Right cardiac atrium (tissue), 5 donors: ENCODE data around the gene PIK3CD. TPM values are rescaled to one million over a fixed set of nuclear protein-coding genes. Genes with fewer than 3 reads are reported as not detected.

Experiments used
- ATAC-seq, 2 donors: fragments of 200-7000 bp; cut with Tn5 transposase; one replicate each; pipeline versions ENCODE4 v1.8.0 to v1.9.1; 2020; ENCODE audit warnings: moderate library complexity in 2 of 2, mild to moderate bottlenecking in 1 of 2
- DNase-seq, 3 donors: peaks; one replicate each; pipeline ENCODE4 v3.0.0-alpha.2; 2020
- H3K27ac ChIP-seq: one replicate; pipeline ENCODE4 v1.5.1; 2013; ENCODE audit warnings: mild to moderate bottlenecking, low read length, control low read depth, moderate library complexity
- H3K27me3 ChIP-seq: one replicate; pipeline ENCODE4 v1.6.1; 2013; ENCODE audit not compliant: control insufficient read depth, insufficient read depth
- H3K4me1 ChIP-seq: one replicate; pipeline ENCODE4 v1.6.1; 2013; ENCODE audit warnings: low read length; ENCODE audit not compliant: control insufficient read depth, insufficient read depth
- H3K4me3 ChIP-seq: one replicate; pipeline ENCODE4 v1.5.1; 2013; ENCODE audit warnings: low read length, control low read depth
- H3K9me3 ChIP-seq: one replicate; pipeline ENCODE4 v1.6.1; 2013; ENCODE audit warnings: low read length; ENCODE audit not compliant: control insufficient read depth
- WGBS: extraction: QIAGEN DNeasy Blood & Tissue Kit; methylation state at CpG from one replicate; pipeline ENCODE4 v1.1.7; 2013; 5-methylcytosine and 5-hydroxymethylcytosine counted together
- intact Hi-C, 4 donors: fragments of 100-400 bp; cut with DNase I; formaldehyde crosslinking; loops; one replicate each; pipeline versions ENCODE4 v1.11.0 to v1.14.0; 2022 to 2023
- polyA plus RNA-seq: library from polyadenylated mRNA; stranded (reverse); fragments of 200-250 nt; gene quantifications from one replicate; pipeline ENCODE4 v1.2.3, GENCODE V29; 2013
- total RNA-seq, 4 donors: library from RNA; stranded (reverse); fragmentation: NEBNext Ultra II Directional; extraction: Animal tissue kit (Norgen Biotek cat#: 25700); gene quantifications; one replicate each; pipeline ENCODE4 v1.2.1, GENCODE V29; 2021
- donor health status: healthy with polysubstance abuse.
- donor health status: DM: no; HTN: yes; CAD: no.
- donor health status: DM: no; HTN: no; CAD: no.
- donor health status: DM: no; HTN: yes; CAD: no; lungs with severe emphysema.
- donor health status: DM: yes; HTN: yes; CAD: no.

Gene PIK3CD
- total and polyA plus RNA-seq, 5 donors: 3.0 to 5.9 (median 4.5) TPM

DNA sequence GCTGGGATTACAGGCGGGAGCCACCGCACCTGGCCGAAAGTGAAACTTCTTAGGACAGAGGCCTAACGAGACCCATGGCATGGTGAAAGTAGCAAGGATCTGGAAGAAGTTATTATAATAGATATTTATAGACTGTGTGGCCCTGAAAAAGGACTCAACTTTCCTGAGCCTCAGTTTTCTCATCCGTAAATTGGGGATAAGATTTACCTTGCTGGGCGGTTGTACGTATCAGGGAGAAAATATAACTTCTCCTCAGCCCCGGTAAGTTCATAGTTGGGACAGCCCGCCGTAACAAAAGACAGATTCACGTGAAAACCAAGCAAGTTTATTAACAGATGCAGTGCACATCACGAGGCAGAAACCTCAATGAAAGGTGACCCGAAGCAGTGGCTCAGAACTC, 5.5 kb upstream of the PIK3CD start:
- DNase-seq (no peak), ATAC-seq (no peak)
- WGBS: 92% methylated on average over 13 of the region's 13 CpGs
- Histone ChIP-seq H3K27me3 (no peaks in the 10 kb centered on the region), H3K4me3 (no peak overlapping the region), H3K27ac (no peak overlapping the region), H3K9me3 (no peaks in the 10 kb centered on the region), H3K4me1 (no peaks in the 10 kb centered on the region)
- intact Hi-C loops: no loop called here

DNA sequence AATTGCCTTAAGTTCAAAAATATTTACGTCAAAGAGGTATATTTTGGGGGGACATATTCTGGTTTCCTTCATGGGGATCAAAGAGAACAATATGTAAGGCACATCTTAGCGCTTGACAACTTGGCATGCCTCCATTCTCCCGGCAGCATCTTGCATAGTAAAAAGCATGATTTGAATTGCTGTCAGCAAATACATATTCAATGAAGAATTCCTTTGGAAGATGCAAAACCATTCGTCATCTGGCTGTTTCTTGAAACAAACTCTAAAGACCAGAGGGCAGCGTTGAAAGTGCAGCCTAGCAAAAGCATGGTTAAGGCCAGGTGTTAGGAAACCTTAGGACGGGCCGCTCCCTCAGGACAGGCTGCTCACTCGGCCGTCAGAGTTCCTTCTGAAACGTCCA, 3.4 kb upstream of the PIK3CD start:
- intact Hi-C loops: no loop called here
- Histone ChIP-seq H3K27ac (no peak overlapping the region), H3K4me3 (no peak overlapping the region), H3K9me3 (no peaks in the 10 kb centered on the region), H3K27me3 (no peaks in the 10 kb centered on the region), H3K4me1 (no peaks in the 10 kb centered on the region)
- no peak for DNase-seq
- ATAC-seq: no peak
- WGBS: 66% methylated on average over 10 of the region's 10 CpGs

DNA sequence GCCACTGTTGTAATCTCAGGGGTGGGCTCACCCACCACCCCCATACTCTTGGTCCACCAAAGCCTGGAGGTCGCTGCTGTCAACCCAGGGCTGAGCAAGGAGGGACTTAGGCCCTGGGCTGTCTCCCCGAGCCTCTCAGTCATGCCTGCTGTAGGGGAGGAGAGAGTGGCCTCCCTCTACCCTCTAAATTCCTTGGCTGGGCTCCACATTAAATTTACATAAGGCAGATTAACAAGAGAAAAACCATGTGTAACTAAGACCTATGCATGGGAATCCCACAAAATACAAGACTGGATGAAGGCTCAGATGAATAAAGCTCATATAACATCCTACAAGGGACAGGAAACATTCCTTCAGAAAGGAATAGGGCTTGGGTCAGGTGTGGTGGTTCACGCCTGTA, 1.8 kb upstream of the PIK3CD start:
- no peak for DNase-seq
- WGBS: 87% methylated on average over 3 of the region's 3 CpGs
- H3K9me3 ChIP-seq: no peaks in the 10 kb centered on the region
- H3K27ac ChIP-seq: no peak overlapping the region
- ATAC-seq: no peak
- no peak overlapping the region for H3K4me3 ChIP-seq
- intact Hi-C loops: no loop called here
- H3K27me3 ChIP-seq: no peaks in the 10 kb centered on the region
- no peaks in the 10 kb centered on the region for H3K4me1 ChIP-seq

DNA sequence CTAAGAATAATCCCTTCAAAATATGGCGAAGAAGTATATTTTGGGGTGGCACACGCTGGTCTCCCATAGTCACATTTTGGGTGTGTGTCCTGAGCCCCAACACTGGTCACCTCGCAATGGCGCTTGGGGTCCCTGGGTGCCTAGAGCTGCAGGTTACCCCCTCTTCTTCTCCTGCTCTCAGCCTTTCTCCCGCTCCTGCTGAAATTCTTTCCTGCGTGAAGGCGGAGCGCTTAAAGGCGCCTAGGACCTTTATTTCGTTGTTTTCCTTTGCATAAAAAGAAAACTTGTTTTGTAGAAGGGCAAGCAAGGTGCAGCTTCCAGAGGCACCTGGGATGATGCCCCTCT, 339 bp upstream of the PIK3CD start:
- Histone ChIP-seq H3K27me3 (no peaks in the 10 kb centered on the region), H3K4me3 (peak overlapping the region; percentile 61), H3K4me1 (no peaks in the 10 kb centered on the region), H3K9me3 (no peaks in the 10 kb centered on the region), H3K27ac (no peak overlapping the region)
- intact Hi-C loops: no loop called here
- WGBS: 28% methylated on average over 10 of the region's 10 CpGs
- ATAC-seq (no peak), DNase-seq (no peak)

DNA sequence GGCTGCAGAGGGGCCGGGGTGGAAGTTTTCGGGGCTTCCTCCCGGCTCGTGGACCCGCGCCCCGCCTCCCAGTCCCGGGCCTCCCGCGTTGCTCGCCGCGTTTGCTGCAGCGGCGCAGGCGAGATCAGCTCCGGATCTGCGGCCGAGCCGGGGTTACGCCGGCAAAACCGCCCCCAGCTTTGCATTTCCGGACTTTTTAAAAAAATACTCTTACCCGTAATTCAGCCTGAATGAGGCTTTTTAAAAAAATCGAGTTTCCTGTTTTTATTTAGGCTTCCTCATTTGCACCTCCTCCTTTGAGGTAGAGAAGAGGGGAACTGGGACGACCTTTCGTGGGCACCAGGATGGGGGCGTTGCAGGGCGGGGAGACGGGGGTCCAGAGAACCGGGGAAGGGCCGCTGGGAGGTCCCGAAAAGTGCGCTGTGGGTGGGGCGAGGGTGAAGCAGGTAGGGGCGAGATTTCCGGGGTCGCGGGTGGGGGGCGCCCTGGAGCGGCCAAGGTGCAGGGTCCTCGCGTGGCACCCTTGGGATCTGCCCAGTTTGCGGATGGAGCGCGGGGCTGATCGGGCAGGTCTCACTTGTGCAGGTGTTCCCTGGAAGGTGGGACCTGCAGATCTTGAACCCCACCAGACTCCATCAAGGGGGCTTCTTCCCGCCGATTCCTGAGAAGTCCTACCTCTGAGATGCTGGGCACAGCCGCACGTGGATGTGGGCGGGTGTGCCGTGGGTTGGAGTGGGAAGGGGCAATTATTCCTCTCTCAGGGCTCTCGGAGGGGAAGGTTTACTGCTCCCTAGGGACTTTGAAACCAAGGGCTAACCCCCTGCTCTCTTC, 1.1 kb downstream of the PIK3CD start:
- DNase-seq: peak in 2 of 3 donors; percentile 68 to 69
- Histone ChIP-seq H3K27me3 (no peaks in the 10 kb centered on the region), H3K4me1 (no peaks in the 10 kb centered on the region), H3K9me3 (no peaks in the 10 kb centered on the region), H3K27ac (no peak overlapping the region), H3K4me3 (peak overlapping the region; percentile 61)
- WGBS: 8% methylated on average over 55 of the region's 55 CpGs
- peak in 1 of 2 donors; percentile 38 for ATAC-seq
- intact Hi-C loops: no loop called here

DNA sequence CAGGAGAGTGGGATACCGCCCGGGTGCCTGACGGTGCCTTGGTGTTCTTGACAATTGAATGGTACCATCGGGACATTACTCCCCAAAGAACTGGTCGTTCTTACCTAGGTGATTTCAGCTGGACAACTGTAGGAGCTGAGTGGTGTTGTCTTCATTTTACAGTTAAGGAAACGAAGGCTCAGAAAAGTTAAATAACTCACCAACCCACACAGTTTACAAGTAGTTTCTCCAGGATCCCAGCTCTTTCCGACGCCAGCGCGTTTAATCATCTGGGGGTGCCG, 1.6 kb downstream of the PIK3CD start:
- no peak overlapping the region for H3K4me3 ChIP-seq
- DNase-seq (no peak), ATAC-seq (no peak)
- no peaks in the 10 kb centered on the region for H3K4me1 ChIP-seq
- no peak overlapping the region for H3K27ac ChIP-seq
- H3K27me3 ChIP-seq: no peaks in the 10 kb centered on the region
- H3K9me3 ChIP-seq: no peaks in the 10 kb centered on the region
- intact Hi-C loops: no loop called here
- WGBS: 34% methylated on average over 11 of the region's 11 CpGs

DNA sequence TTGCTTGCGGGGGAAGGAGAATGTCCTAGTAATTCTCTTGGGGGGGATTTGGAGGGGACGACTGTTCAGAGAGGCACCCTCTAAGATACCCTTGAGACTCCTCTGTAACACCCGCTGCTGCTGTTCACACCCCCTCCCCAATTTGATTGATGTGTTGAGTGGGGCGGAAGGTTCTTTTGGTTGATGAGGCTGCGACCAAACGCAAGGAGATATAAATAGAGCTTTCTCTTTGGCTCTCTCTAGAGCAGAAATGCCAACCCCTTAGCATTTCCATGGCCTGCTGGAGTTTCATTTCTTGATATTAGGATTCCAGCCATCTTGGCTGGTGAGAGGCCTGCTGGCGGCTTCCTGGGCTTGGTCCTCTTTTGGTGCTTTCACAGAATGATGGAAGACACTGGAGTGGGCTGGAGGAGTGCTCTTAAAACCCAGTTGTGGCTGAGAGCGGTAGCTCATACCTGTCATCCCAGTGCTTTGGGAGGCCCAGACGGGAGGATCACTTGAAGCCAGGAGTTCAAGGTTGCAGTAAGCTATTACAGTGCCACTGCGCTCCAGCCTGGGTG, 2.0 kb downstream of the PIK3CD start:
- 45% methylated on average over 10 of the region's 10 CpGs for WGBS
- Histone ChIP-seq H3K4me1 (no peaks in the 10 kb centered on the region), H3K27ac (no peak overlapping the region), H3K9me3 (no peaks in the 10 kb centered on the region), H3K4me3 (no peak overlapping the region), H3K27me3 (no peaks in the 10 kb centered on the region)
- DNase-seq: no peak
- no peak for ATAC-seq
- intact Hi-C loops: no loop called here

DNA sequence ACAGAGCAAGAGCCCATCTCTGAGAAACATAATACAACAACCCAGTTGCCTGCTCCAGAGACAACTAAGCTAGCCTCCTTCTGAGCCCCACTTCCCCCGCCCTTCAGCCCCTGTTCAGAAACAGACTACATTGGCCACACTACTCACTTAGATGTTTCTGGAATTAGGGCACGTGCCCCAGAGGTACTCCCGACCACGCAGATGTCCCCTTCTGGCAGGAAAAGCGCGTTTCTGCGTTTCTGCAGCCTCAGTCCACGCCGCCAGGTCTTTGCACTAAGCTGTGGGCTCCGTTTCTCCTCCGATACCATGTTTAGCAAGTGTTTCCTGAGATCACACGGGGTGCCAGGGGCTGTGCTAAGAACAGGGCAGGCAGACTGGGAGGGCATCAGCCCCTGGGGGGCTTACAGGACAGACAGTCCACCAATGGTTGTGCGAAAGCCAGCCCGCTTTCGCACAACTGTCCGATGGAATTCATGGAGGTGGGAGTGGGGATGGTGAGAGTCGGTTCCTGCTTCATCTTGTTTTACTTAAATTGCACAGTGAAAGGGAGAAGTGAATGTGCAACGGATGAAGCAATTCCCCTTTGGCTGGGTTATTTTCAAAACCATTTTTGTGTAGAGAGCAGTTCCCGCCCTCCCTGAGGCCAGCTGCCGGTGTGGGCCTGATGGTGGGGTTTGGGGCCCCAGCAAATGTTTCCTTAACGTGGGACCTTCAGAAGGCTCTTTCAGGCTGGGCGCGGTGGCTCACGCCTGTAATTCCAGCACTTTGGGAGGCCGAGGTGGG, 2.7 kb downstream of the PIK3CD start:
- H3K27ac ChIP-seq: no peak overlapping the region
- H3K4me3 ChIP-seq: no peak overlapping the region
- H3K27me3 ChIP-seq: no peaks in the 10 kb centered on the region
- ATAC-seq: no peak
- 76% methylated on average over 25 of the region's 25 CpGs for WGBS
- intact Hi-C loops: no loop called here
- H3K9me3 ChIP-seq: no peaks in the 10 kb centered on the region
- no peak for DNase-seq
- H3K4me1 ChIP-seq: no peaks in the 10 kb centered on the region

DNA sequence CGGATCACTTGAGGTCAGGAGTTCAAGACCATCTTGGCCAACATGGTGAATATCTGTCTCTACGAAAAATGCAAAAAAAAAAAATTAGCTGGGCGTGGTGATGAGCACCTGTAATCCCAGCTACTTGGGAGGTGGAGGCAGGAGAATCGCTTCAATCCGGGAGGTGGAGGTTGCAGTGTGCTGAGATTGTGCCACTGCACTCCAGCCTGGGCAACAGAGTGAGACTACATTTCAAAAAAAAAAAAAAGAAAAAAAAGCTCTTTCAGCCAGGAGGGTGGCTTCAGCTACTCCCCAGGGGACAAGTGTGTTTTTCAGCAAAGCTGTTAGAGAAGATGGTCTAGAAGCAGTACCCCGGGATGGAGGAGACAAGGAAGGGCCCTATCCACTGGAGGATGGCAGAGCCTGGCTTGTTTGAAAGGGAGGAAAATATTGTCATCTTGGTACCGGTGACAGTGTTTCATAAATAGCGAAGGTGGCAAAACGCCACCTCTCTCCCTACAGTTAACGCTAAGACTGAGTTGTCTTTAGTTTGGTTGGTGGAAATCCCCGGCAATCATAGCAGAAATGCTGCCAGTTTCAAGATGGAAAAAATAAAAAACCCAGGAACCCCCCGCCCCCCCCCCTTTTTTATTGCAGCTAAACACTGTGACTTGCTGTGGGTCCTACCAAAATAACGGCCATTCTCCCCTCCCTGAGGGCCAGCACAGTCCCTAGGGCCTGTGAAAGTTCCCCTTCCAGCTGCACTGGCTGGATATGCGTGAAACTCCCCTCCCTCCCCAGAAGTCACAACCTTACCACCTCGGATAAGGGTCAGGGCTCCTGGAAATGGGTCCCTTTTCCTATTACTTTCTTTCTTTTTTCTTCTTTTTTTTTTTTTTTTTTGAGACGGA, 3.5 kb downstream of the PIK3CD start:
- no peak overlapping the region for H3K27ac ChIP-seq
- H3K4me3 ChIP-seq: no peak overlapping the region
- intact Hi-C loops: no loop called here
- DNase-seq (no peak), ATAC-seq (no peak)
- no peaks in the 10 kb centered on the region for H3K9me3 ChIP-seq
- H3K27me3 ChIP-seq: no peaks in the 10 kb centered on the region
- H3K4me1 ChIP-seq: no peaks in the 10 kb centered on the region
- 68% methylated on average over 16 of the region's 16 CpGs for WGBS

DNA sequence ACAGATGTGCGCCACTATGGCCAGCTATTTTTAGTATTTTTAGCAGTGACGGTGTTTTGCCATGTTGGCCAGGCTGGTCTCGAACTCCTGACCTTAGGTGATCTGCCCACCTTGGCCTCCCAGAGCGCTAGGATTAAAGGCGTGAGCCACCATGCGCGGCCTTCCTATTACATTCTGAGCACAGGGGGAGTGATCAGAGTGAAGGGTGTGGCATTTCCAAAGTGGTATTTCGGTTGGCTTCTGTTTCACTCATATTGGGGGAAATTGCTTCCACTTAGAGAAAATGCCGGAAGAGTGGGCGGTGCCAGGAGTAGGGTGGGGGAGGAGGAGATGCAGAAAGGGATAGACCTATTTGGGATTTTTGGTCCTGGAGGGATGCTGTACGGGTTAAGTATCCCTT, 4.3 kb downstream of the PIK3CD start:
- WGBS: 83% methylated on average over 11 of the region's 11 CpGs

More for the DNA sequence above, 4.3 kb downstream of the PIK3CD start:
- Histone ChIP-seq H3K27ac (no peak overlapping the region), H3K4me3 (no peak overlapping the region), H3K4me1 (no peaks in the 10 kb centered on the region), H3K27me3 (no peaks in the 10 kb centered on the region), H3K9me3 (no peaks in the 10 kb centered on the region)
- no peak for ATAC-seq
- intact Hi-C loops: no loop called here
- no peak for DNase-seq
